Heart left ventricle (tissue), 16 donors: ENCODE measurements around the gene KDSR. TPM values are rescaled to one million over a fixed set of nuclear protein-coding genes. Genes with fewer than 3 reads are reported as not detected.
A peak's percentile ranks its signal among the peaks of the same experiment; 100 is the strongest.

Experiments used
- ATAC-seq, 4 donors: fragments of 200-7000 bp; cut with Tn5 transposase; one replicate each; pipeline ENCODE4 v1.9.1; 2020 to 2022; ENCODE audit warnings: moderate library complexity in 4 of 4, mild to moderate bottlenecking in 3 of 4, moderate number of reproducible peaks in 1 of 4
- DNase-seq, 5 donors: peaks; one replicate each; pipeline ENCODE4 v3.0.0-alpha.2; 2020
- H3K27ac ChIP-seq, 12 donors: fragments of 200-600 bp; sonication (generic) in 4 of 12; one replicate each; pipeline versions ENCODE4 v1.5.0 to v1.8.0; 2016 to 2022; ENCODE audit warnings: mild to moderate bottlenecking in 2 of 12
- H3K27me3 ChIP-seq, 9 donors: fragments of 200-600 bp; sonication (generic) in 2 of 9; one replicate each; pipeline versions ENCODE4 v1.5.1 to v1.8.0; 2016 to 2022; ENCODE audit warnings: mild to moderate bottlenecking in 3 of 9
- H3K36me3 ChIP-seq, 9 donors: fragments of 200-600 bp; sonication (generic) in 2 of 9; one replicate each; pipeline versions ENCODE4 v1.5.0 to v1.8.0; 2018 to 2022; ENCODE audit warnings: mild to moderate bottlenecking in 2 of 9
- H3K4me1 ChIP-seq, 12 donors: fragments of 200-600 bp; sonication (generic) in 4 of 12; one replicate each; pipeline versions ENCODE4 v1.5.0 to v1.8.0; 2016 to 2022; ENCODE audit warnings: mild to moderate bottlenecking in 3 of 12
- H3K4me3 ChIP-seq, 12 donors: fragments of 200-600 bp; sonication (generic) in 4 of 12; one replicate each; pipeline versions ENCODE4 v1.5.0 to v1.8.0; 2017 to 2022; ENCODE audit warnings: mild to moderate bottlenecking in 9 of 12, moderate library complexity in 4 of 12
- H3K9me3 ChIP-seq, 12 donors: fragments of 200-600 bp; sonication (generic) in 4 of 12; one replicate each; pipeline versions ENCODE4 v1.5.0 to v1.8.0; 2016 to 2022; ENCODE audit warnings: mild to moderate bottlenecking in 1 of 12
- CTCF ChIP-seq, 12 donors: fragments of 200-600 bp; sonication (generic) in 4 of 12; IDR thresholded peaks; one replicate each; pipeline versions ENCODE4 v1.5.0 to v1.8.0; 2018 to 2022; ENCODE audit warnings: antibody characterized with exemption in 12 of 12, mild to moderate bottlenecking in 5 of 12
- POLR2A ChIP-seq, 2 donors: fragments of 450-650 bp; IDR thresholded peaks; one replicate each; pipeline ENCODE4 v1.6.1; 2017; ENCODE audit warnings: antibody characterized with exemption in 2 of 2, mild to moderate bottlenecking in 2 of 2, moderate library complexity in 2 of 2
- WGBS, 4 donors: extraction: QIAGEN DNeasy Blood & Tissue Kit in 2 of 4; methylation state at CpG; one replicate each; pipeline versions ENCODE4 v1.1.5 to v1.1.7; 2013 to 2018; 5-methylcytosine and 5-hydroxymethylcytosine counted together
- intact Hi-C, 10 donors: fragments of 100-400 bp; cut with DNase I; formaldehyde crosslinking; loops; one replicate each; pipeline versions ENCODE4 v1.11.1 to v1.14.2; 2022
- polyA plus RNA-seq, 2 donors: library from polyadenylated mRNA; stranded (reverse); fragments of 200-250 nt; gene quantifications; one replicate each; pipeline ENCODE4 v1.2.3, GENCODE V29; 2013
- total RNA-seq, 9 donors: library from RNA; depleted of rRNA in 2 of 9; stranded (reverse); fragments of >200 nt in 2 of 9; fragmentation: NEBNext Ultra II Directional in 3 of 9; extraction: Animal tissue kit (Norgen Biotek cat#: 25700) in 3 of 9; gene quantifications; one replicate each; pipeline versions ENCODE4 v1.1.0 to v1.2.4, GENCODE V29; 2016 to 2023
- donor health status: ischemic (EF 13 %, LVEDD 7.1; RV severe dilation, severe dysfunction).
- donor health status: healthy with polysubstance abuse.
- donor health status: DM: no; HTN: yes; CAD: no.
- donor health status: DM: no; HTN: no; CAD: no.
- donor health status: ischemic (EF 25% LVEDD 6.9; RV normal size, moderate dysfunction).
- donor health status: ischemic (EF 25% LVEDD 5.7; RV mildly dilated, moderate dysfunction).
- donor health status: healthy.
- donor health status: DM: yes; HTN: yes; CAD: no.
- donor health status: ischemic (EF 35%, LVEDD 5.7; RV mildly dilated, moderate dysfunction).
- donor health status: nonischemic (EF 11% LVEDD 7.7; RV severe dilation, severe dysfunction).
- donor health status: DM: yes; HTN: yes; CAD: no.
- donor health status: PGD.
- donor health status: ischemic (EF 29% LVEDD 5.4; RV normal size, mild dysfunction).
- donor health status: nonischemic (EF 23%, LVEDD 6.1; RV moderate dilation, normal function).

KDSR gene
- total and polyA plus RNA-seq, 11 donors = 10.7 to 45.6 (median 36.5) TPM

- intact Hi-C loops = no loop called here
- no peak overlapping the region for H3K4me3 ChIP-seq
- peaks cover 0 to 85% (median 57%) of the 10 kb centered on the region in 9 donors for H3K36me3 ChIP-seq
- no peak overlapping the region for H3K27ac ChIP-seq
- DNase-seq (no peak), ATAC-seq (no peak)
- peaks cover 0 to 5% (median 0%) of the 10 kb centered on the region in 12 donors for H3K9me3 ChIP-seq
- no peaks in the 10 kb centered on the region for H3K4me1 ChIP-seq
- 89 to 92% (median 90%) methylated on average over 4 of the region's 4 CpGs for WGBS, 4 donors
- no peaks in the 10 kb centered on the region for H3K27me3 ChIP-seq
- TF ChIP-seq CTCF (IDR thresholded peaks at IDR 0.05) (no peak), POLR2A (IDR thresholded peaks at IDR 0.05) (no peak)
Measured at GRCh38 chr18:63387861-63388260, 20.9 kb upstream of the KDSR start.

- TF ChIP-seq POLR2A (IDR thresholded peaks at IDR 0.05) (no peak), CTCF (IDR thresholded peaks at IDR 0.05) (no peak)
- H3K4me3 ChIP-seq = no peak overlapping the region
- no peak overlapping the region for H3K27ac ChIP-seq
- intact Hi-C loops = no loop called here
- H3K4me1 ChIP-seq = peaks cover 0 to 10% (median 0%) of the 10 kb centered on the region in 12 donors
- DNase-seq (no peak), ATAC-seq (no peak)
- no peaks in the 10 kb centered on the region for H3K27me3 ChIP-seq
- peaks cover 0 to 8% (median 0%) of the 10 kb centered on the region in 12 donors for H3K9me3 ChIP-seq
- WGBS, 4 donors = 66 to 97% (median 86%) methylated on average over 2 to 3 of the region's 3 CpGs
- peaks cover 0 to 36% (median 7%) of the 10 kb centered on the region in 9 donors for H3K36me3 ChIP-seq
Measured at GRCh38 chr18:63382843-63383242, 15.8 kb upstream of the KDSR start.

- peaks cover 0 to 18% (median 3%) of the 10 kb centered on the region in 9 donors for H3K36me3 ChIP-seq
- H3K27ac ChIP-seq = peak overlapping the region in 1 of 12 donors; percentile 19
- no peak for DNase-seq
- no peak overlapping the region for H3K4me3 ChIP-seq
- TF ChIP-seq CTCF (IDR thresholded peaks at IDR 0.05) (no peak), POLR2A (IDR thresholded peaks at IDR 0.05) (no peak)
- H3K4me1 ChIP-seq = peaks cover 0 to 10% (median 0%) of the 10 kb centered on the region in 12 donors
- no peaks in the 10 kb centered on the region for H3K27me3 ChIP-seq
- WGBS, 4 donors = 73 to 85% (median 78%) methylated on average over 2 of the region's 2 CpGs
- intact Hi-C loops = no loop called here
- peaks cover 0 to 21% (median 5%) of the 10 kb centered on the region in 12 donors for H3K9me3 ChIP-seq
- no peak for ATAC-seq
Measured at GRCh38 chr18:63379639-63379962, 12.6 kb upstream of the KDSR start.

- WGBS, 4 donors = 70 to 82% (median 78%) methylated on average over 4 of the region's 4 CpGs
- peaks cover 0 to 18% (median 2%) of the 10 kb centered on the region in 9 donors for H3K36me3 ChIP-seq
- intact Hi-C loops = no loop called here
- H3K4me1 ChIP-seq = peaks cover 0 to 10% (median 0%) of the 10 kb centered on the region in 12 donors
- DNase-seq = no peak
- H3K27ac ChIP-seq = peak overlapping the region in 1 of 12 donors; percentile 19
- H3K4me3 ChIP-seq = no peak overlapping the region
- TF ChIP-seq POLR2A (IDR thresholded peaks at IDR 0.05) = no peak
- TF ChIP-seq CTCF (IDR thresholded peaks at IDR 0.05) = no peak
- peaks cover 0 to 21% (median 5%) of the 10 kb centered on the region in 12 donors for H3K9me3 ChIP-seq
- no peaks in the 10 kb centered on the region for H3K27me3 ChIP-seq
- ATAC-seq = no peak
Measured at GRCh38 chr18:63378919-63379638, 12.1 kb upstream of the KDSR start.
